ENCODE results near the gene GABRA5. TPM values are rescaled to one million over a fixed set of nuclear protein-coding genes. Genes with fewer than 3 reads are reported as not detected.

The GABRA5 gene
- total and polyA plus RNA-seq, 2 of the 8 experiments (the other 6 are each of a cell fraction or from before 2014, with no cell fraction given), result 15.0 to 29.6 TPM

GRCh38 chr15:26893351-26894065 lies 26.6 kb downstream of the GABRA5 start:
- POLR2A ChIA-PET (ENCODE audit: partially characterized antibody), result no interaction called here
- TF ChIP-seq SP4 (IDR thresholded peaks at IDR 0.05; ENCODE audit: low read length) (no peak), YY1 (IDR thresholded peaks at IDR 0.05; ENCODE audit: low read depth, low read length) (no peak), EGR1 (IDR thresholded peaks at IDR 0.05; ENCODE audit: borderline replicate concordance, low read depth, low read length) (no peak), TBP (IDR thresholded peaks at IDR 0.05; ENCODE audit: low read depth, low read length) (no peak), SUZ12 (IDR thresholded peaks at IDR 0.05; ENCODE audit: low read length) (no peak), RAD21 (IDR thresholded peaks at IDR 0.05 in 1 of 2, conservative IDR thresholded peaks at IDR 0.05 in 1 of 2; ENCODE audit: low read depth in 2 of 2, low read length in 2 of 2) (no peak), KDM4A (IDR thresholded peaks at IDR 0.05; ENCODE audit: low read depth, low read length, severe bottlenecking) (no peak), CTCF (IDR thresholded peaks at IDR 0.05; ENCODE audit: control extremely low read depth in 1 of 3, insufficient read depth in 1 of 3, low read depth in 1 of 3, low read length in 3 of 3) (no peak), MAX (IDR thresholded peaks at IDR 0.05) (no peak)

More at GRCh38 chr15:26893351-26894065, 26.6 kb downstream of the GABRA5 start:
- no peak overlapping the region for H3K4me2 ChIP-seq (ENCODE audit: insufficient read depth in 1 of 2, low read depth in 2 of 2, low read length in 2 of 2)
- H3K14ac ChIP-seq (ENCODE audit: insufficient read length), result no peak overlapping the region
- CTCF ChIA-PET (ENCODE audit: partially characterized antibody), result no interaction called here
- peaks cover 0 to 5% (median 4%) of the 10 kb centered on the region in 4 experiments; a peak in 4 of 7 replicates for H3K4me1 ChIP-seq (replicated peaks in 1 of 4; ENCODE audit: control insufficient read depth in 3 of 4, insufficient read depth in 4 of 4, low read length in 3 of 4)
- H3K9me3 ChIP-seq (ENCODE audit: insufficient read depth in 2 of 2, low read depth in 1 of 2, low read length in 1 of 2), result no peaks in the 10 kb centered on the region
- peak overlapping the region; percentile 71 for H3K56ac ChIP-seq (replicated peaks; ENCODE audit: insufficient read length, low read depth, low read length)
- H4K8ac ChIP-seq (ENCODE audit: extremely low read depth, insufficient read depth, low read length), result no peak overlapping the region
- H3K27ac ChIP-seq (ENCODE audit: low read depth, low read length), result no peak overlapping the region
- no peak for DNase-seq (ENCODE audit: low read depth in 1 of 2, low spot score in 2 of 2)
- H2BK120ac ChIP-seq (replicated peaks; ENCODE audit: low read depth, low read length), result no peak overlapping the region
- H2BK12ac ChIP-seq (ENCODE audit: low read depth, low read length), result 0 out of 2 replicates have a peak overlapping the region, but pooled peaks have one; percentile 55
- WGBS, 2 experiments (ENCODE audit: extremely low coverage in 1 of 2, insufficient coverage in 1 of 2, insufficient read length in 1 of 2, insufficient replicate concordance in 2 of 2, low coverage in 1 of 2, low lambda C conversion rate in 2 of 2, missing lambda C conversion rate in 1 of 2), result 91% methylated on average over 30 of the region's 35 CpGs; no CpG with 5 or more reads in 1 of the 2 experiments
- no peaks in the 10 kb centered on the region; a peak in 1 of 7 replicates for H3K27me3 ChIP-seq (replicated peaks in 1 of 4; ENCODE audit: control insufficient read depth in 3 of 4, extremely low read depth in 1 of 4, insufficient read depth in 3 of 4, low read length in 3 of 4)
- no peak overlapping the region for H3K23ac ChIP-seq (ENCODE audit: insufficient read length)
- H2AK5ac ChIP-seq (ENCODE audit: low read depth, low read length), result peak overlapping the region; percentile 89; the same call in 1 of the 2 replicates
- H3K79me1 ChIP-seq (ENCODE audit: low read depth, low read length), result no peaks in the 10 kb centered on the region
- no peak for FAIRE-seq
- no peaks in the 10 kb centered on the region for H3K36me3 ChIP-seq (ENCODE audit: control insufficient read depth in 2 of 4, insufficient read depth in 4 of 4, low read length in 3 of 4)
- peaks cover 6% of the 10 kb centered on the region for H3K23me2 ChIP-seq (ENCODE audit: low read depth, low read length)
- H2BK15ac ChIP-seq (ENCODE audit: low read length), result no peak overlapping the region
- no peak overlapping the region for H2AFZ ChIP-seq (ENCODE audit: low read length)
- no peaks in the 10 kb centered on the region for H3K79me2 ChIP-seq (ENCODE audit: control insufficient read depth in 1 of 2, insufficient read depth in 2 of 2, low read length in 2 of 2)
- H3K18ac ChIP-seq (ENCODE audit: extremely low read depth, low read length), result no peak overlapping the region
- no peak overlapping the region for H2BK20ac ChIP-seq (ENCODE audit: low read length)
- H3K4me3 ChIP-seq (ENCODE audit: extremely low read depth in 1 of 4, insufficient read depth in 2 of 4, low read depth in 3 of 4, low read length in 4 of 4), result no peak overlapping the region
- no peak overlapping the region; the same call in 1 of the 2 replicates for H2BK5ac ChIP-seq (ENCODE audit: low read depth, low read length)
- no peak overlapping the region for H3K9ac ChIP-seq (replicated peaks in 1 of 4; ENCODE audit: extremely low read depth in 1 of 4, low read depth in 3 of 4, low read length in 3 of 4)
- peaks cover 0 to 6% of the 10 kb centered on the region in 2 experiments for H4K20me1 ChIP-seq (replicated peaks in 1 of 2; ENCODE audit: control insufficient read depth in 1 of 2, insufficient read depth in 2 of 2, low read length in 2 of 2)
- H4K91ac ChIP-seq (replicated peaks; ENCODE audit: insufficient read length, low read length), result peak overlapping the region; percentile 5
- no peak overlapping the region for H4K5ac ChIP-seq (ENCODE audit: insufficient read length, low read depth, low read length)
- peak overlapping the region; percentile 14 for H3K4ac ChIP-seq (replicated peaks; ENCODE audit: insufficient read length, low read depth, low read length)

All from H1 (cell line).